NCI-H1092 treated with DMSO at 0.1 percent for 48 hours (cell line): ENCODE results near the gene MRPL48.
"Not testable (repeated sequence)": the region's sequence is repeated elsewhere in the genome, so short reads cannot be mapped to it uniquely, and the experiment has no call there.

ENCODE experiments used
- DNase-seq: peaks from one replicate; lab custom pipeline; 2025; lab: John Stamatoyannopoulos, UW

Gene MRPL48

GRCh38 chr11:73787643-73788558, at the start of gene MRPL48:
MRPL48 (plus strand) TSS chr11:73787874; CDS start chr11:73787972, 98 bp downstream.
- peak; percentile 96 for DNase-seq

GRCh38 chr11:73743045-73743444, 44.6 kb upstream of the MRPL48 start:
- DNase-seq = no peak

- no peak for DNase-seq
Observed at GRCh38 chr11:73746701-73747100, 41.0 kb upstream of the MRPL48 start.

GRCh38 chr11:73747762-73748161, 39.9 kb upstream of the MRPL48 start:
- DNase-seq = no peak

- no peak for DNase-seq
Observed at GRCh38 chr11:73748300-73748699, 39.4 kb upstream of the MRPL48 start.

GRCh38 chr11:73749118-73749517, 38.6 kb upstream of the MRPL48 start:
- no peak for DNase-seq

- no peak for DNase-seq
Observed at GRCh38 chr11:73750228-73750627, 37.4 kb upstream of the MRPL48 start.

- not testable (repeated sequence) for DNase-seq
Observed at GRCh38 chr11:73750862-73751261, 36.8 kb upstream of the MRPL48 start.

- DNase-seq = no peak
Observed at GRCh38 chr11:73752216-73752867, 35.3 kb upstream of the MRPL48 start.

- no peak for DNase-seq
Observed at GRCh38 chr11:73752903-73753302, 34.8 kb upstream of the MRPL48 start.

- DNase-seq = no peak
Observed at GRCh38 chr11:73753938-73754337, 33.7 kb upstream of the MRPL48 start.

- DNase-seq = no peak
Observed at GRCh38 chr11:73755670-73756069, 32.0 kb upstream of the MRPL48 start.

- DNase-seq = no peak
Observed at GRCh38 chr11:73757598-73757997, 30.1 kb upstream of the MRPL48 start.

- no peak for DNase-seq
Observed at GRCh38 chr11:73758451-73758850, 29.2 kb upstream of the MRPL48 start.

GRCh38 chr11:73759610-73760134, 28.0 kb upstream of the MRPL48 start:
- DNase-seq = no peak

GRCh38 chr11:73760135-73760678, 27.5 kb upstream of the MRPL48 start:
- DNase-seq = peak; percentile 30

GRCh38 chr11:73760679-73761402, 26.8 kb upstream of the MRPL48 start, which contains the start of gene RAB6A:
RAB6A (minus strand) TSS chr11:73761074; CDS start chr11:73760635, 439 bp downstream.
- peak; percentile 100 for DNase-seq

GRCh38 chr11:73761403-73761945, 26.2 kb upstream of the MRPL48 start:
- DNase-seq = no peak

- no peak for DNase-seq
Observed at GRCh38 chr11:73762732-73763131, 24.9 kb upstream of the MRPL48 start.

- no peak for DNase-seq
Observed at GRCh38 chr11:73766763-73767162, 20.9 kb upstream of the MRPL48 start.

- DNase-seq = not testable (repeated sequence)
Observed at GRCh38 chr11:73770811-73771210, 16.9 kb upstream of the MRPL48 start.
